Pulmonary artery endothelial cell (primary cell): ENCODE results near the gene TMA16. TPM values are rescaled to one million over a fixed set of nuclear protein-coding genes. Genes with fewer than 3 reads are reported as not detected.
"Not testable (repeated sequence)": the region's sequence is repeated elsewhere in the genome, so short reads cannot be mapped to it uniquely, and the experiment has no call there.

Experiments
- DNase-seq: peaks from one replicate; pipeline ENCODE4 v3.0.0-alpha.2; 2011; ENCODE audit warnings: low read depth, low spot score
- total RNA-seq: library from RNA; depleted of rRNA; stranded (reverse); fragments of >200 nt; gene quantifications from 2 replicates; pipeline ENCODE4 v1.2.3, GENCODE V29; 2014

Gene TMA16
- total RNA-seq: 33.3 and 34.6 TPM in 2 replicates

DNA sequence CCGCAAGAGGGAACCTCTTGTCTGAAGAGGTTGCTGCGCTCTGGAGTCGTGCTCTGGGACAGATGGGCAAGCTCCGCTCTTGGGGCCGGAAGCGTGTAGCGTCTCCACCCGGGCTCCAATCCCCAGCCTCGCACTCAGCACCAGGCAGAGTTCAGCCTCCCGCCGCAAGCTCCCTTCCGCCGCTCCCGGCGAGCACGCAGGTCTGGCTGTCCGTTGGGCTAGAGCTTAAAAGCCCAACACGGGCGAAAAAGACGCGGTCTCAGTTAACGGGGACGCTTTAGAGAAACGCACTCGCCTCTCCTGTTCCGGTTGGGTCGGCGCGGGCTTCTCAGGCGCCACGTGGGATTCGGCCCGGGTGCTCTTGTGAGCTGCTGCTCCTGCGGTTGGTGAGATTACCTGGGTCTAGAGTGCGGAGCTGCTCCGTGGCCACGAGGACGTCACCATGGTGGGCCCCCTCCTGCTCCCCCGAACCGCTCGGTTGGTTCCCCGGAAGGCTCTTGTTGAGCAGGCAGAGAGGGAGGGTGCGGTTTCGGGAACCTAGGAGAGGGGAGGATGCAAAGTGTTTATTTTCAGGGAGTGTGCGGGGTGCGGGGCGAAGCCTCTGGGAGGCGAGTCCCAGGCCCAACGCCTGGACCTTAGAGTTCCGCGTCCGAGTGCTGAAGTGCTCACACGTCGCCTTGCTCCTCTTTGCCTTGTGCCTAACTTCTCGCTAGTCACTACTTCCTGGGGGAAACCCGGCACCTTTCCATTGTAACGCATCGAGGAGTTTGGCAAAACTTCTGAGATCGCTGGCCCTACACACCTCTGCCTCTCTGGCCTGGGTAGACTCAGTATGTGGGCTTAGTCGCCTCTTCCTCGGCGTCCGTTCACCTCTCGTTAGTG, at the start of gene TMA16:
Gene TMA16, plus strand, starts transcription at position 331 of the 882 bp plus-strand sequence. Its CDS starts 112 bp downstream, at position 443.
- DNase-seq: peak; percentile 78

DNA sequence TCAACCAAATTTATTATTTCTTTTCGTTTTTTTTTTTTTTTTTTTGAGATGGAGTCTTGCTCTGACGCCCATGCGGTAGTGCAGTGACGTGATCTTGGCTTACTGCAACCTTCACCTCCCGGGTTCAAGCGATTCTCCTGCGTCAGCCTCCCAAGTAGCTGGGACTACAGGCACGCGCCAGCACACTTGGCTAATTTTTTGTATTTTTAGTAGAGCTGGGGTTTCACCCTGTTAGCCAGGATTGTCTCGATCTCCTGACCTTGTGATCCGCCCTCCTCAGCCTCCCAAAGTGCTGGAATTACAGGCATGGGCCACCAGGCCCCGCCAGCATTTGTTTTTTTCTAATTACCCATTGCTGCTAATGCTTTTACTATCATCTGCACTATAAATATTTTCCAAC, 47.5 kb upstream of the TMA16 start:
- not testable (repeated sequence) for DNase-seq

DNA sequence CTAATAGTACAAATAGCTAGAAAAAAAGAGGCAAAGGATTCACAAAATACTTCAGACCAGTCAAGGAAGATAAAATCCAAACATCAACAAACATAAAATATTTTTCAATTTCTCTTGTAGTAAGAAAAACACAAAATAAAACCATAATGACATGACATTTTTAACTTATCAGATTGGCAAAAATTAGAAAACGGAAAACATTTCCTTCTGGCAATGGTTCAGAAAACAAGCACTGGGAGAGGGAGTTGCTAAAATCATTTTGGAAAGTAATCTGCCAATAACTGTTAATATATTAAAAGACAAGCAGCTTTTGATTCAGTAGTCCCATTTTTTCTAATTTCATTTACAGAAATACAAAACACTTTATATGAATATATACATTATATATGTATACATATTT, 47.0 kb upstream of the TMA16 start:
- no peak for DNase-seq

DNA sequence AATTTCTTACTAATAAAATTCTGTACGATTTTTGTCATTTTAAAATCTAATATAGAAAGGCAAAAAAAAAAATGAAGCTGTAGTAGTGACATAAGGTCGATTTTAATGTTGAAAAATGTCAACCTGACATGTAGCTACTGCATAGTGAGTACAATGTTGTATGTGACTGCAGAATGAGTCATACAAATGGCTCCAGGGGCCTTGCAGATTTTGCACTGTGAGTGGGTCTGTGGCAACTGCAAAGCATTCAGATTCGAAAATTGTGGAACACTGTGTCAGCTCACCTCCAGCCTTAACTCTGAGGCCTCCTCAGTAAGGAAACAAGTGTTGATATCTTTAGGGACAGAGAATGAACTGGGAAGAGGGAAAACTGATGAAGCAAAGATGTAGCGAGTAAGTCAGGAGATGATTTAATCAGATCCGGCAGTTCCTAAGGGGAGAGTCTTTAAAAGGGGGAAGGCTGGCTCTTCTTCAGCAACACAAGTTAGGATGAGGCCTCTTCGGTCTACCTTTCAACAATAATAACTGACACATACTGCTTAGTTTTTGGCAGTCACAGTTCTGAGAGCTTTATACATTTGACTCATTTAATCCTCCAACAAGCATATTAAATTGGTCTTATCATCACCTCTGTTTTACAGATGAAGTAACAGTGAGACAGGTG, 45.8 kb upstream of the TMA16 start:
- no peak for DNase-seq

DNA sequence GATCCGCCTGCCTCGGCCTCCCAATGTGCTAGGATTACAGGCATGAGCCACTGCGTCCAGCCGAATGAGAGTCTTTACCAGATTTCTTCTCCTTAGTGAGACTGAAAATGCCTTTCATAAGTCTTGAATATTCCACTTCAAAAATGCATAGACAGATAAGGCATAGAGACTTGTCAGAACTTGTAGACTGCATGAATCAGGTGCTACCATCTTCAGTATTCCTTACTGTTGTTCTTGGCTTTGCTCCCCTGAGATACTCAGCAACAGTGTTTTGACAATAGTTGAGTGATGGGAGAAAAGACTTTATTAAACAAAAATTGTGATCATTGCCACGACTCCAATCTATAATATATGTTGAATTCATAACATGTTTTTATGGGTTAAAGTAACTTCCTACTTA, 31.9 kb upstream of the TMA16 start:
- no peak for DNase-seq

DNA sequence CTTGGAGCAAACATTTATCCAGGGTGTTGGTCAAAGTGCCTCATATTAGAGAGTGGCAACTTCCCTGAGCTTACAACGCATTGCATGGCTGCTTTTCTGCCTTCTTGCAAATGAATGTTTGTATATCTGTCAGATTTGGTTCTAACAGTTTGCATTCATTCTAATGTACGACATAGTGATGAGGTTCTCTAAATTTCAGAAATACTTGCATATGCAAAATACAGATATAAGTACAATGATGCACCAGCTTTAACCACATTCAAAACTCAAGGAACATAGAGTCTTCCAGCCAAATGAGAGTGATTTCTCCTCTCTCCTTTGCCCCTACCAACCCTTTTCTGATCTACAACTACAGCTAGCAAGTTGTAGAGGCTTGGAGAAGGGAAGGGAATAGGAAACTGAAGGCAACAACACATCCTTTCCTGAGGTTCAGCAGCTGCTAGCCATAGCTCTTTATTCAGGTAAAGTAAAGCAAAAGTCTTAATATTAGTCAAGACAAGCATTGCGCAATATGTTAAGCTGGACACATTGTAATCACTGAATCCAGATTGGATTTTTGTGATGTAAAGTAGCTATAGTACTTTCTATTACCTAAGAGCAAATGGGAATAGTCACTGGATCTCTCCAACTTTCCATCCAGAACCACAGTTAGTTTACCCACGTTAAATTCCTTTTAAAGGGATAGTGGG, 27.3 kb upstream of the TMA16 start:
- DNase-seq: no peak

DNA sequence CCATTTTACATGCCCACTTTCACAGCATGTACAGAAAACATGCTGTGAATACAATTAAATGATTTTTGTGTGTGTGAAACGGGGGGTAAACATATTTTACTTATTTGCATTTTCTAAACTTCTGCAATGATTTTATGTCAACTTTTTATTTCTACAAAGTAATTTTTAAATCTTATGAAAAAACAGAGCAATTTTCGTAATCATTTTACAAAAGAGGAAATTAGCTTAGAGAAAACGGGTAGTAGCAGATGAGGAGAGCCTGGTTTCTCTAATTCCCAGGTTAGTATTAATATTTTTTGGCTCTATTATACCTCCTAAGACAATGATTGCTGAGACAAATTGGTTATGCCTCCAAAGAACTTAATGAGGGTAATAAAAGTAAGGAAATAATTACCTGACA, 24.1 kb upstream of the TMA16 start:
- DNase-seq: no peak

DNA sequence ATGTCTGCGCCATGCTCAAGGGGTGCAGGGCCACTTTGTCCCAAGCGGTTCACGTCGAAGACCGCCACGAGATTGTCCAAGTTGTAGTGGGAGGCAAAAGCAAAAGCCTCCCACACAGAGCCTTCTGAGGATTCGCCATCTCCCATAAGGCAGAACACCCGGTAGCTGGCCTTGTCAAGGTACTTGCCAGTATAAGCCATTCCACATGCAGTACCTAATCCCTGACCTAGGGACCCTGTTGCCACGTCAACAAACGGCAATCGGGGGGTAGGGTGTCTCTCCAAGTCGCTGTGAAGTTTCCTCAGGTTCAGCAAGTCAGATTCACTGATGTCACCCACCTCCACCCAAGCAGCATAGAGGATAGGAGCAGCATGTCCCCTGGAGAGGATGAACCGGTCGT, 21.4 kb upstream of the TMA16 start:
- DNase-seq: no peak

DNA sequence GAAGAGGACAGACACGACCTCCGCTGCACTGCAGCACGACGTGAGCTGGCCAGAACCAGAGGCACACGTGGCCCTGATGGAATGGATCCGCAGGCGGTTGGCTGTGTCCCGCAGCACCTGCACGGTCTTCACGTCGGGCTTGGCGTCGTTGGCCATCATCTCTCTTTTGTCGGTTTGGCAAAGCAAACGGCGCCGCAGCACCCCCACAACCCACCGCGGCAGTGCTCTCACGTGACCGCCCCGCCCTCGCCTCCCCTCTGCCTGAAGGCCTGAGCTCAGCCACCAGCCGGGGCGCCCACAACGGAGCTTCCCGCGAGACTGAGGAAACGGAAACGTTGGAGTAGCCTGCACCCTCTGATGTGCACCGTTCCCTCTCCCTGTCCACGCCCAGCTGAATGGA, 20.9 kb upstream of the TMA16 start, which contains the start of gene TKTL2:
Gene TKTL2, minus strand, starts transcription at position 179 of the 400 bp plus-strand sequence. Its CDS starts 20 bp downstream, at position 159.
- DNase-seq: no peak

DNA sequence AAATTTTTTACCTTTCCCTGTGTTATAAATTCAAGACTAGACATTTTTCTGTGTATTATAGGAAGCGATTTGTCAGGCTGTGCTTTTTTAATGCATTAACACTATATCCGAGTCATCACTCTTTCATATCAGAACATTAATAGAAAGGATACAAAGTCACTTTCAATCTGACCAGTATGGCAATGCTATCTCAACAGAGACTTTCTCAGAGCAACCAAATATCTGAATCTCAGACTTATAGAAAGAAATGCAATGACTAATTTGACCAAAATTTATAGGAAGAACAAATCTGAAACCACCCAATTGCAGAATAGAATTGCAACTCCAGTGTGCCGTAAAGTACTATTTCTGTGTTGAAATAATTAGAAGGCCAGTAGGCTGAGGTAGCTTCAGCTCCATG, 20.5 kb upstream of the TMA16 start:
- DNase-seq: no peak

DNA sequence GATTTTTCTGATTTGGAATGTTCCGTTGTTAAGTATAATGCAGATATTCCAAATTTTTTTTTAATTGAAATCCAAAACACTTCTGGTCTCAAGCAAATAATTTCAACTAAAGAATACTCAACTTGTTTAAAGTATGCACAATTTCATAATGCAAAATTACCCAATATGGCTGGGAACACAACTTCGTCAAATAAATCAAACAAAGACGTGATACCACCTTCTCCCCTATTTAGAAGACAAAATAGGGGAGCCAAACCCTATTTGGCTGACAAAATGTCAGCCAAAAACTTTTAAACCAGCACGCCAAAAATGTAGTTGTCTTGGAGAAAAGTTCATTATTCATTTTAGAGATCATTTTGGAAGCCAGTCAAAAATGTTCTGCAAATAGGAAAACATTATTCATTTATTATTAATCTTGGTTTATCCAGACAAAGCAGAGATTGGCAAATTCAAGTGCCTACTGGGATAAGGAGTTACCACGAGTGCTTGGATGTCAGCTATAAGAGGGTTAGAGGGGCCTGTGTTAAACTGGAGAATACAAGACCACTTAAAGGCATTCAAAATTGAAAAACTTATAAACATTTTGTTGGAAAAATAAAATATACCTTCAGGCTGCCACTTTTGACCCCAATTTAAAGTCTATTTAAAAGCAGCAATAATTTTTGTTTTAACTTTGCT, 17.6 kb upstream of the TMA16 start:
- DNase-seq: no peak

DNA sequence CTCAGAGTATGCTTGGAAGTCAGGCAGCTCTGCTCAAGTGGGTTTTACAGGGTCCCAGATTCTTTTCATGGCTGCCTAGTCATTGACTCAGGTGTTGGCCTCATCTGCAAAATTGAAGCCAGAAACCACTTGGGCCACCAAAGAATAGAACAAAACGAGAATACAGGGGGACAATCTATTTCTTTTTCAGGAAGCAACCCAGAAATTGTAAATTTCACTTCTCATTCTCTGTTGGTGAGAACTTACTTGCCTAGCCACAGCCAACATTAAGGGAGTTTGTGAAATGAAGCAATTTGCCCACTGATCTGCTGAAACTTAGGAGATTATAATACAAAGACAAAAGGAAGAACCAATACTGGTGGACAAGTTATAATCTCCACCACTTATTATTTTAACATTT, 12.3 kb upstream of the TMA16 start:
- no peak for DNase-seq

DNA sequence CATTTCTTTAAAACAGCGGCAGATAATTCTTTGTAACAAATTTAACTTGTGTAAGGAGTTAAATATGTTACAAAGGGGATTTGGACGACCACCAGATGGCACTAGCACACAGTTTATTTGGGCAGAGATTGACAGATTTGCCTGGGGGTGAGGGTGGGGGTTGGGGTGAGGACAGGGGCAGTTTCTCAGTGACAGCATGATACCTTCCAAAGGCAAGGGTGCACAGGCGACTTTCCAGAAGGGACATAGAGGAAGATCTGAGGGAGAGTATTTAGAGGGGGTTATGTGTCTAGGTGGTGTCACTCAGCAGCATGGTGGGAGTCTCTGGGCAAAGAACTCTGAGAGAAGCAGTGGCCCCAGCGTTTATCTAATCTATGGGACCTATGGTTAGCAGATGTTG, 9.6 kb upstream of the TMA16 start:
- DNase-seq: peak; percentile 7

DNA sequence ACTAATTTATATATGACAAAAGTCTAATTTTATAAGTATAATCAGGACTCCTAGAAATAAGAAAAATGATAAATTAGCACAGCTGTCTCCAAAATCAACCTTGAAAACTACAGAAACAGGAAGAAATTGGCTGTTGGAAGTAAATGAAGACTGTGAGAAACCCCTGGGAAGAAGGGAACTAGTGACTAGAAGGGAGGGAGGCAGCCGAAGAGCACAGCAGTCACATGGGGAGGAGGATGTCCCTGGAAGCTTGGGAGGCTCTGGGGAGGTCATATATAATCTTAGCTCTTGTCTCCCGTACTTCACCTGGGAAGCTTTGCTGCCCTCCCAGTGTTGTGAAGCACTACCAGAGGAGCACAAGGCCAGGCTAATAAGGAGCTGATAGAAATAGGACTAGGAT, 8.9 kb upstream of the TMA16 start:
- DNase-seq: no peak

DNA sequence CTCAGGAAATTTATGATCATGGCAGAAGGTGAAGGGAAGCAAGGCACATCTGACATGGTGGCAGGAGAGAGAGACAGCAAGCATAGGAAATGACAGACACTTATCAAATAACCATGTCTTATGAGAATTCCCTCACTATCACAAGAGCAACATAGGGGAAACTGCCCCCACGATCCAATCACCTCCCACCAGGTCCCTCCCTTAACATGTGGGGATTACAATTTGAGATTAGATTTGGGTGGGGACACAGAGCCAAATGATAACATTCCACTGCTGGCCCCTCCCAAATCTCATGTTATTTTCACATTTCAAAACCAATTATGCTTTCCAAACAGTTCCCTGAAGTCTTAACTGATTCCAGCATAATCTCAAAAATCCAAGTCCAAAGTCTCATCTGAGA, 8.2 kb upstream of the TMA16 start:
- DNase-seq: no peak

DNA sequence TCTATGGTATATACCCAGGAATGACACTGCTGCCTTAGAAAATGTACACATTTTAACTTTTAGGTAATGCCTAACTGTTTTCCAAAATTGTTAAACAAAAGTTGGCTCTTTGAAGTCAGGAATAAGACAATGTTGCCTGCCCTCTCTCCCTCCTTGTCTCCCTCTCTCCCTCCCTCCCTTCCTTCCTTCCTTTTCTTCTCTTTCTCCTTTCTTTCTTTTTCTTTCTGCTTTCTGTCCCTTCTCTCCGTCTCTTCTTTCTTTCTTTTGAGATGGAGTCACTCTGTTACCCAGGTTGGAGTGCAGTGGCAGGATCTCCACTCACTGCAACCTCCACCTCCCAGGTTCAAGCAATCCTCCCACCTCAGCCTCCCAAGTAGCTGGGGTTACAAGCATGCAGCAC, 4.6 kb upstream of the TMA16 start:
- DNase-seq: no peak

DNA sequence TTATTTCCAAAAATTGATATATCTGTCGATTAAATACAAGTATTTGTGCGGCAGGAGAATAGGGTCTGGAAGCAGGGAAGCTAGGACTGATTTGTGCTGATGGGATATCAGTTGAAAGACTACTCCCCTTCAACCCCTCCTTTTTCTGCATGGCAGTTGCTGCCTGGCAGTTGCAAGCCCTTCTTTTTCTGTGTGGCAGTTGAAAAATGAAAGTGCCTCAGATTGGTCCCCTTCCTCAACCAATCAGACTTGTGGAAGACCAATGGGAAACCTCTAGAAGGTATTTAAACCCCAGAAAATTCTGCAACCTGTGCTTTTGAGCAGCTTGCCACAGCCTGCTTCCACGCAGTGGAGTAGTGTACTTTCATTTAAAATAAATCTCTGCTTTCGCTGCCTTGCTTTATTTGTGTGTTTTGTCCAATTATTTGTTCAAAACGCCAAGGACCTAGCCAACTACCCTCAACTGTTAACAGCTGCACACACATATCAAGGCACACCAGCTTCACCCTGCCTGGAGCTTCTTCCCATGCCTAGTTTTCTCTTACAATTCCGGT, 1.5 kb upstream of the TMA16 start:
- DNase-seq: no peak

DNA sequence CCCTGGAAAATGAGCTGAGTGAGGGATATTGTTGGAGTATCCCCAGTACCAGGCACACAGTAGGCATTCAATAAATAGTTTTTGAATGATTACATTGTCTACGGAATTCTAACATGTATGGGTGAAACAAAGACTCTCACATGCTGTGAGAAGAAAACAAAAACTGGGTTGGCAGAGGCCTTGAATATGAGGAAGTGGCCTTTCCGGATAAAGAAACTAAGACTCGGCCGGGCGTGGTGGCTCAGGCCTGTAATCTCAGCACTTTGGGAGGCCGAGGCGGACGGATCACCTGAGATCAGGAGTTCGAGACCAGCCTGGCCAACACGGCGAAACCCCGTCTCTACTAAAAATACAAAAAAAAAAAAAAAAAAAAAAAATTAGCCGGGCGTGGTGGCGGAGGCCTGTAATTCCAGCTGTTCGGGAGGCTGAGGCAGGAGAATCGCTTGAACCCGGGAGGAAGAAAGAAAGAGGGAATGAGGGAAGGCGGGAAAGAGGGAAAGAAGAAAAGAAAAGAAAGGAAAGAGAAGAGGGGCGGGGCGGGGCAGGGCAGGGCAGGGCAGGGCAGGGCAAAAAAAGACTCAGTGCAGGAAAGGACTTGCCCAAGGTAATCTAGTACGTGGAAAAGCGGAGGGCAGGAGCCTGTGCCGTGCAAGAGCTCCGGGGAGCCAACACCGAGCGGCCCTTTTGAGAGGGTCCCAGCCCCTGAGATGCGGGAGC, 689 bp upstream of the TMA16 start:
- DNase-seq: no peak

DNA sequence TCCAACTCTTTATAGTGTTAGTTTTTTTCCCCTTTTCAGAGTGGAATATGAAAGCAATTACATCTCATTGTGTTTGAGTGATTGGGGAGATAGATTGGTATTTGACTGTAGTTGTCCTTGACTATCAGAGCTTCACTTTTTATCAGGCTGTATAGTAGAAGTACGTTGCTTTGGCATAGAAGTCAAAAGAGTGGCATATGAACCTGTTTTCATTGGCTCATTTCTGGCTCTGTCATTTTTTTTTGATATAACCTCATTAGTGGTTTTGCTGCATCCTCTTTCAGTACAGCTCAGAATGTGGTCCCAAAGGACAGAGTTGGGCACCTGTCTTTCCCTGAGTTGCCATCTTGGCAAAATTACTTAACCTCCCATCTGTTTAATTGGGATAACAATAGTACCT, 1.4 kb downstream of the TMA16 start:
- no peak for DNase-seq

DNA sequence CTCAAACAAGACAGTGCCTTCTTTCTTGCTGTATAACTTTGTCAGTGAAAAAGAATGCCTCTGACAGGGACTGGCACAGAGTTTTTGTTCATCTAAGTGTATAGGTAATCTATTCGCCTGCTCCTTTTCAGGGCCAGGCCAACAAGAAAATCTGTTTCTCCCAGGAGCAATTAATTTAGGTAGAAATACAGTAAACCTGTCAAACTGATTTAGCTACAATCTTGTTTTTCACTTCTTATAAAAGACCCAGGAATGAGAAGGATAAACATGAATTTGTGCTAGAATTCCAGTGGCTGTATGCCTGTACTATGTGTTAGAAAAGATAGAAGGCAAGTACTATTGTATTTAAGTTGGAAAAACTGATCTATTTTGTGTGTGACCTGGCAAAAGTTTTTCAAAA, 6.1 kb downstream of the TMA16 start:
- no peak for DNase-seq

DNA sequence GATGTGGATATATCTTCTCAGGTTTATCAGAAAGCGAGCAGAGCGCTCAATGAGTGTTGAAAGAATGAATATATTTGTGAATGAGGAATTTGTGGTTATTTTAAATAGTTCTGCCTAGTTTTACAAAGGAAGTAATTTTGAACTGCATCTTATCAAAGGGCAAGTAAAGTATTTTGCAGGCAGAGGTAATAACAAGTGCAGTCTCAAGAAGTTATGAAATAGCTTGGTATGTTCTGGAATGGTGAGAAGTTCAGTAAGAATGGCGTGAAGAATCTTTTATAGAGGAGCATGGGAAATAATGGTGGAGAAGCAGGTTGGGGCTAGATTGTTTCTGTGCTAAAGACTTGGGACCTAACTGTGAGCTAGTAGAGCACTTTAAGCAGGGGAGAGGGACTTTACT, 10.9 kb downstream of the TMA16 start:
- no peak for DNase-seq
